Liver (tissue), 3 donors: ENCODE data around the gene ZNF780A.

Experiments
- CTCF ChIP-seq: fragments of 150-350 bp; IDR thresholded peaks from 2 replicates; pipeline ENCODE4 v1.5.1; 2017; ENCODE audit warnings: improper control_type of control experiment, low read depth, low read length; ENCODE audit not compliant: missing input control
- FOXA1 ChIP-seq: IDR thresholded peaks from 2 replicates; pipeline ENCODE4 v1.6.1; 2016; ENCODE audit warnings: antibody characterized with exemption
- GABPA ChIP-seq, 2 donors: IDR thresholded peaks in 1 of 2; conservative IDR thresholded peaks in 1 of 2; 2 replicates each; pipeline ENCODE4 v1.6.1; 2016; ENCODE audit warnings: antibody characterized with exemption in 2 of 2, mild to moderate bottlenecking in 1 of 2, moderate library complexity in 1 of 2
- HNF4A ChIP-seq, 2 donors: conservative IDR thresholded peaks; 2 replicates each; pipeline ENCODE4 v1.6.1; 2016; ENCODE audit warnings: antibody characterized with exemption in 2 of 2, mild to moderate bottlenecking in 2 of 2
- JUND ChIP-seq, 2 donors: IDR thresholded peaks; 2 replicates each; pipeline ENCODE4 v1.6.1; 2016; ENCODE audit warnings: antibody characterized with exemption in 2 of 2
- MAX ChIP-seq: IDR thresholded peaks from 2 replicates; pipeline ENCODE4 v1.6.1; 2016; ENCODE audit warnings: antibody characterized with exemption
- RAD21 ChIP-seq, 2 donors: IDR thresholded peaks; 2 replicates each; pipeline ENCODE4 v1.6.1; 2016; ENCODE audit warnings: antibody characterized with exemption in 2 of 2, mild to moderate bottlenecking in 2 of 2
- SP1 ChIP-seq: IDR thresholded peaks from 2 replicates; pipeline ENCODE4 v1.6.1; 2018; ENCODE audit warnings: antibody characterized with exemption, mild to moderate bottlenecking
- TAF1 ChIP-seq: conservative IDR thresholded peaks from 2 replicates; pipeline ENCODE4 v1.6.1; 2016; ENCODE audit warnings: antibody characterized with exemption, mild to moderate bottlenecking
- YY1 ChIP-seq: IDR thresholded peaks from 2 replicates; pipeline ENCODE4 v1.6.1; 2016; ENCODE audit warnings: antibody characterized with exemption, mild to moderate bottlenecking
- ZBTB33 ChIP-seq: IDR thresholded peaks from 2 replicates; pipeline ENCODE4 v1.6.1; 2016; ENCODE audit warnings: antibody characterized with exemption
- TF ChIP-seq, protein P1 (sequence below): IDR thresholded peaks from 2 replicates; pipeline ENCODE4 v1.6.1; 2016; ENCODE audit warnings: antibody characterized with exemption, mild to moderate bottlenecking
- TF ChIP-seq, protein P2 (sequence below): IDR thresholded peaks from 2 replicates; pipeline ENCODE4 v1.6.1; 2016; ENCODE audit warnings: antibody characterized with exemption
- donor health status: healthy.
- donor health status: healthy.

GRCh38 chr19:40026597-40026970, 64.2 kb downstream of the ZNF780A start:
- no peak for TF ChIP-seq CTCF
- no peak for TF ChIP-seq RAD21 (IDR thresholded peaks at IDR 0.05)
- no peak for TF ChIP-seq GABPA (IDR thresholded peaks at IDR 0.05 in 1 of 2, conservative IDR thresholded peaks at IDR 0.05 in 1 of 2)
- TF ChIP-seq, protein P1, sequence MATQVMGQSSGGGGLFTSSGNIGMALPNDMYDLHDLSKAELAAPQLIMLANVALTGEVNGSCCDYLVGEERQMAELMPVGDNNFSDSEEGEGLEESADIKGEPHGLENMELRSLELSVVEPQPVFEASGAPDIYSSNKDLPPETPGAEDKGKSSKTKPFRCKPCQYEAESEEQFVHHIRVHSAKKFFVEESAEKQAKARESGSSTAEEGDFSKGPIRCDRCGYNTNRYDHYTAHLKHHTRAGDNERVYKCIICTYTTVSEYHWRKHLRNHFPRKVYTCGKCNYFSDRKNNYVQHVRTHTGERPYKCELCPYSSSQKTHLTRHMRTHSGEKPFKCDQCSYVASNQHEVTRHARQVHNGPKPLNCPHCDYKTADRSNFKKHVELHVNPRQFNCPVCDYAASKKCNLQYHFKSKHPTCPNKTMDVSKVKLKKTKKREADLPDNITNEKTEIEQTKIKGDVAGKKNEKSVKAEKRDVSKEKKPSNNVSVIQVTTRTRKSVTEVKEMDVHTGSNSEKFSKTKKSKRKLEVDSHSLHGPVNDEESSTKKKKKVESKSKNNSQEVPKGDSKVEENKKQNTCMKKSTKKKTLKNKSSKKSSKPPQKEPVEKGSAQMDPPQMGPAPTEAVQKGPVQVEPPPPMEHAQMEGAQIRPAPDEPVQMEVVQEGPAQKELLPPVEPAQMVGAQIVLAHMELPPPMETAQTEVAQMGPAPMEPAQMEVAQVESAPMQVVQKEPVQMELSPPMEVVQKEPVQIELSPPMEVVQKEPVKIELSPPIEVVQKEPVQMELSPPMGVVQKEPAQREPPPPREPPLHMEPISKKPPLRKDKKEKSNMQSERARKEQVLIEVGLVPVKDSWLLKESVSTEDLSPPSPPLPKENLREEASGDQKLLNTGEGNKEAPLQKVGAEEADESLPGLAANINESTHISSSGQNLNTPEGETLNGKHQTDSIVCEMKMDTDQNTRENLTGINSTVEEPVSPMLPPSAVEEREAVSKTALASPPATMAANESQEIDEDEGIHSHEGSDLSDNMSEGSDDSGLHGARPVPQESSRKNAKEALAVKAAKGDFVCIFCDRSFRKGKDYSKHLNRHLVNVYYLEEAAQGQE, result no peak
- no peak for TF ChIP-seq MAX
- TF ChIP-seq JUND (IDR thresholded peaks at IDR 0.05), result no peak
- no peak for TF ChIP-seq ZBTB33
- TF ChIP-seq YY1, result no peak
- TF ChIP-seq SP1, result no peak
- no peak for TF ChIP-seq HNF4A (conservative IDR thresholded peaks at IDR 0.05)
- TF ChIP-seq FOXA1, result no peak
- no peak for TF ChIP-seq TAF1
- TF ChIP-seq, protein P2, sequence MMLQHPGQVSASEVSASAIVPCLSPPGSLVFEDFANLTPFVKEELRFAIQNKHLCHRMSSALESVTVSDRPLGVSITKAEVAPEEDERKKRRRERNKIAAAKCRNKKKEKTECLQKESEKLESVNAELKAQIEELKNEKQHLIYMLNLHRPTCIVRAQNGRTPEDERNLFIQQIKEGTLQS, result no peak
